Ishikawa (cell line): ENCODE measurements around the gene NECAB2.

ENCODE experiments used
- CEBPB ChIP-seq: IDR thresholded peaks from 2 replicates; pipeline ENCODE4 v1.6.1; 2012
- EP300 ChIP-seq: IDR thresholded peaks from 2 replicates; pipeline ENCODE4 v1.6.1; 2012; ENCODE audit warnings: borderline replicate concordance
- FOXM1 ChIP-seq: IDR thresholded peaks from 2 replicates; pipeline ENCODE4 v1.6.1; 2012; ENCODE audit warnings: low read depth, borderline replicate concordance
- MAX ChIP-seq: IDR thresholded peaks from 2 replicates; pipeline ENCODE4 v1.6.1; 2012
- REST ChIP-seq: IDR thresholded peaks from 2 replicates; pipeline ENCODE4 v1.6.1; 2012; ENCODE audit warnings: low read depth, mild to moderate bottlenecking

DNA sequence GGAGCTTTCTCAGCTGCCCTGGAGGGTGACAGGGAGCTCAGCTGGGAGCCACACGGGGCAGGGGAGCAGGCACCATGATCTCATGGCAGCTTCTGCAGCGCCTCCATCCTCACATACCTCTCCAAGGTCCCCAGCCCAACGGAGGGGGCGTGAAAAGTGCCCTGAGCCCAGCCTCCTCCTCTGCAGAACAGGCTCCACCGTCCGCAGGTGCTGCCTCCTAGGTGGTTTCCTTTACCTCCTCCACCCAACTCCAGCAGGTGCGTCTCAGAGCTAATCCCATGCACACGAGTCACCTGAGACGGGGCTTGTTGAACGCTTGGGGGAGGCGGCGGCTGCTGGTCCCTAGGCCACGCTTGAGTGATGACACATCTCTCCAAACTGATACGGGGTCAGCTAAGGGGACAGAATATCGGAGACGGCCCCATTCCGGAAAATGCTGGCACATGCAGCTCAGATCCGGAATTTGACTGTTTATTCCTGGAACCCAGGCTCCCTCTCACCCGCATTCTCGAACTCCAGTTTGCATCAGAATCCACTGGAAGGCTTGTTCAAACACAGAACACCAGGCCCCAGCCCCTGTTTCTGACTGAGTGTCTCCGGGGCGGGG, 74.9 kb downstream of the NECAB2 start:
- TF ChIP-seq REST: no peak
- TF ChIP-seq FOXM1: no peak
- no peak; the same call in 1 of the 2 replicates for TF ChIP-seq MAX
- peak; percentile 47; the same call in 1 of the 2 replicates for TF ChIP-seq EP300
- TF ChIP-seq CEBPB: no peak
